CD4-positive, alpha-beta T cell treated with Interleukin-1 beta for 1 hour (primary cell): ENCODE measurements around the gene HPN.
"Not testable (repeated sequence)": the region's sequence is repeated elsewhere in the genome, so short reads cannot be mapped to it uniquely, and the experiment has no call there.

ENCODE experiments used
- DNase-seq, 2 donors: peaks; one replicate each; pipeline ENCODE4 v3.0.0-alpha.2; 2020 to 2022

Gene HPN

GRCh38 chr19:35009424-35010415 lies 31.8 kb upstream of the HPN start:
- DNase-seq = no peak

GRCh38 chr19:35011091-35011689 lies 30.3 kb upstream of the HPN start:
- peak; percentile 33 to 49 for DNase-seq

- DNase-seq = peak; percentile 27 to 34
Observed at GRCh38 chr19:35011737-35012682, 29.5 kb upstream of the HPN start.

- DNase-seq = peak; percentile 83 to 86
Observed at GRCh38 chr19:35013041-35013819, 28.3 kb upstream of the HPN start.

DNA sequence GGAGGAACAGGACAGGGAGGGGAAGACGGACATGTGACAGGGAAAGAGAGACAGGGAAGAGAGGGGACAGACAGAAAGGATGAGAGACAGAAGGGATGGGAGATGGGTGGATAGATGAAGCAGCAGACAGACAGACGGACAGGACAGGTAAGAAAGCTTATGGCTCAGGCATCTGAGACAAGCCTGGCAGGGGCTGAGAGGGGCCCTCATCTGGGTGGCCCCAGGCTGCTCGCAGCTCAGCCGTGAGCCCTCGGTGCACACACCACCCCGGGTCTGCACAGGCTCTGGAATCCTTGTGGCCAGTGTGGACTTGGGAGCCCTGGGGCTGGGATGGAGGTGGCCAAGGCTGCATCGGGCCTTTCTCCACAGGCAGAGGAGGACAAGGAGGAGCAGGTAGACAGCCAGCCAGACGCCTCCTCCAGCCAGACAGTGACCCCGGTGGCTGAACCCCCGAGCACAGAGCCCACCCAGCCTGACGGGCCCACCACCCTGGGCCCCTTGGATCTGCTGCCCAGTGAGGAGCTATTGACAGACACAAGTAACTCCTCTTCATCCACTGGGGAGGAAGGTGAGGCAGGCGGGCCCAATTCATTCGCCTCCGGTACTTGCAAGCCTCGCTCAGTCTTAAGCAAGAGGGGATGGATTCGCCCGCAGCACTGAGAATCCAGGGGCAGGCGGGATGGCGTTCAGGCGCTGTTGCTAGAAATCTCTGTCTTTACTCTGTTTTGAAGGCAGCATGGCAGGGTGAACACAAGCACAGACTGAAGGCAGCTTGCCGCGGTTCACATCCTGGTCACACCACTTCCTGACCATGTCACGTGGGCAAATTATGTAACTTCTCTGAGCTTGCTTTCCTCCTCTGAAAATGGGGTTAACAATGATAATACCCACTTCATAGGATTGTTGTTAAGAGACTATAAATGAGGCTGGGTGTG lies 27.4 kb upstream of the HPN start:
- DNase-seq = peak; percentile 79 to 80

DNA sequence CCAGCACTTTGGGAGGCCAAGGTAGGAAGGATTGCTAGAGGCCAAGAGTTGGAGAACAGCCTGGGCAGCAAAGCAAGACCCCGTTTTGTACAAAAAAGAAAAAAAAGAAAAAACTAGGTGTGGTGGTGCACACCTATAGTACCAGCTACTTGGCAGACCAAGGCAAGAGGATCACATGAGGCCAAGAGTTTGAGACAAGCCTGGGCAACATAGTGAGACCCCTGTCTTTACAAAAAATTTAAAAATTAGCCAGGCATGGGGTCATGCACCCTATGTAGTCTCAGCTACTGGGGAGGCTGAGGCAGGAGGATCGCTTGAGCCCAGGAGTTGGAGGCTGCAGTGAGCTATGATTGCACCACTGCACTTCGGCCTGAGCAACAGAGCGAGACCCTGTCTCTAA lies 26.7 kb upstream of the HPN start:
- not testable (repeated sequence) for DNase-seq

DNA sequence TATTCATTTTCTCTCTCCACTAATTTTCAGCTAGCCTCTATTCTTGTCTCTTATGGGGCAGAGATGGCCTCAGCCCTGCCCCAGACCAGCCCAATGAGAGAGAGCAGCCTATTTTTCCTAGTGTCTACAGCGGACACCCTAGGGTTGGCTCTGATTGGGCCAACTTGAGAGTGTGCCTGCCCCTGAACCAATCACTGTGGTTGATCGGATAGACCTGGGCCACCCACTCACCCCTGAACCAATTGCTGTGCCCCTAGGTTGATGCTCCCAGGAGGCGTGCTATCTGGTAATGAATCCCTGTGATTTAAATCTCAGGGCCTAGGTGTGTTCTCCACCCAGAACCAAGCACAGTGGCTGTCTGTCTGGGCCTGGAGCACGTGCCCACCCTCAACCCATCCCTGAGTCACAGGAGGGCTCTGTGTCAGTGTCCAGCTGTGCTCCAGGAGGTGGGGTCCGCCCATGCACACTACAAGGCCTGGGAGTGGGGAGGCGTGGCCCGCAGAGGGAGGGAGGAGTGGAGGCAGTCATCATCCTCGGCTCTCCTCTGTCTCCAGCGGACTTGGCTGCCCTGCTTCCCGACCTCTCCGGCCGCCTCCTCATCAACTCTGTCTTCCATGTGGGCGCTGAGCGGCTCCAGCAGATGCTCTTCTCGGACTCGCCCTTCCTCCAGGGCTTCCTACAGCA lies 26.1 kb upstream of the HPN start:
- DNase-seq = no peak

- no peak for DNase-seq
Observed at GRCh38 chr19:35015954-35016351, 25.6 kb upstream of the HPN start.

- DNase-seq = no peak
Observed at GRCh38 chr19:35017507-35017906, 24.0 kb upstream of the HPN start.

GRCh38 chr19:35018379-35018778 lies 23.1 kb upstream of the HPN start:
- no peak for DNase-seq

GRCh38 chr19:35019144-35019543 lies 22.4 kb upstream of the HPN start:
- DNase-seq = no peak

DNA sequence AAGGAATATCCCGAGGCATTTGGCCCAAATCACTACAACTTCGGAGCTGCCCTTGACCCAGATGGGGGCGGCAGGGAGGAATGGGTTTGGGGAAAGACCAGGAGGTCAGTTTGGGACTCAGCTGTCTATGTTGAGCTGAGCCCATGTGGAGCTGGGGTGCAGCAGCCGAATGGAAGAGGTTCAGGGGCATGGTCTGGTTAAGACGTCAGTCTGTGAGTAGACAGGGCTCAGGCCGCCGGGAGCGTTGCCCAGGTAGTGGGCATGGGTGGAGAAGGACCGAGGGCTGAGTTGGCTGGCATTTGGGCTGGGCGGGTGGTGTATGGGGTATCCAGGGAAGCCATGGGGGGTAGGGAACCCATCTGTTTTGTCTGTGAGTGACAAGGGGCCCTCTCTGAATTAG lies 20.5 kb upstream of the HPN start:
- no peak for DNase-seq

DNA sequence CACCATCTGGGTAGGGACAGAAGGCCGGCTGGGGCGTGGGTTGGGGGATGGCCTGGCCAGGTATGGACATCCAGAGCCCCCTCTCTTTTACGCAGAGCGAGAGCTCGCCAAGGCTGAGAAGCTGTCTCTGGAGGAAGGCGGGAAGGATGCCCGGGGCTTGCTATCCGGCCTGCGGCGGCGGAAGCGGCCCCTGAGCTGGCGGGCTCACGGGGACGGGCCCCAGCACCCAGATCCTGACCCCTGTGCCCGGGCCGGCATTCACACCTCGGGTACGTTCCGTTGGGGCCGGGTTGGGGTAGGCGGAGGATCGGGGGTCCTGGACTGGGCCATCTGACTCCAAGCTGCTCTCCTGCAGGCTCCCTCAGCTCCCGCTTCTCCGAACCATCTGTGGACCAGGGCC lies 19.9 kb upstream of the HPN start:
- DNase-seq = no peak

DNA sequence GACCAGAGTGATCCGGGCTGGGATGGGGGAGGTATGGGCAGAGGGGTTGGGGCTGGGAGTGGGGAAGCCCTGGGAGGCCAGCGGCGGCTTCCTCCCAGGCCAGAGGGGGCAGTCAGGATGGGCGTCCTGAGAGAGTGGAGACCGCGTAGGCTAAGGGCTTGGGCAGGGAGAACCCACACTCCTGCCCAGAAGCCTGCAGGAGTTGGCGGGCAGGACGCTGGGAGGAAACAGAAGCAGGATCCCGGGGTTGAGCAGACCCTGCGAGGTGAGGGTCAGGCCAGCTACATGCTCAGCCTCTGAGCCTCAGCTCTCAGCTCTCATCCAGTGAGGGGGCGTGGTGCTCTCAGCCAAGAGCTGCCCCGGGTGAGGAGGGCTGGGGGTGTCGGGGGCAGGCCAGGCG lies 19.1 kb upstream of the HPN start:
- DNase-seq = no peak

DNA sequence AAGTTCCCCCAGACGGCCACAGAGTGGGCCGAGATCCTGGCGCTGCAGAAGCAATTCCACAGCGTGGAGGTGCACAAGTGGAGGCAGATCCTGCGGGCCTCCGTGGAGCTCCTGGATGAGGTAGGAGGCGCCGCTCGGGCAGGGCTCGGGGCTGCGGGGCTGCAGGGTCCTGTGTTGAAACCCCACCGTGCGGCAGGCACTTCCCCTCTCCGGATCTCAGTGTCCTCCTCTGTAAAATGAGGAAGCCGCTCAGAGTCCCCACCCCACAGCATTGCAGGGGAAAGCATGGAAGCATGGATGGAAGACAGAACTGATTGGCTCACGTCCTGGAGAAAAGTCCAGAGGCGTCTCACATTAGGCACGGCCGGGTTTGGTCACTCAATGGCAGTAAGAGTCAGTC lies 18.1 kb upstream of the HPN start:
- no peak for DNase-seq

DNA sequence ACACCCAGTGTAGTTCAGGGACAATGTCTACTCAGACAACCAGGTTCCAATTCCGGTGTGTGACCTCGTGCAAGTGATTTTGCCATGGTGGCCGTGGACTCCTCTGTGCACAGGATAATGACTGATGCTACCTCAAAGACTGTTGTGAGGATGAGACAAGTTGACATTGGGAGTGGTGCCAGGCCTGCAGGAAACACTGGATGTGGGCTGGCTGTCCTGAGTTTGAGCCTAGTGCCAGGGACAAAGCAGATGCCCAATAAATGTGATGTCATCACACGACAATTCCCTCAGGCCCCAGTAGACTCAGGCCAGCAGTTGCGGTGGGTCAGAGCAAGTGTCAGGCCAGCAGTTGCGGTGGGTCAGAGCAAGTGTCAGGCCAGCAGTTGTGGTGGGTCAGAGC lies 17.4 kb upstream of the HPN start:
- no peak for DNase-seq

GRCh38 chr19:35025969-35026368 lies 15.6 kb upstream of the HPN start:
- DNase-seq = no peak

DNA sequence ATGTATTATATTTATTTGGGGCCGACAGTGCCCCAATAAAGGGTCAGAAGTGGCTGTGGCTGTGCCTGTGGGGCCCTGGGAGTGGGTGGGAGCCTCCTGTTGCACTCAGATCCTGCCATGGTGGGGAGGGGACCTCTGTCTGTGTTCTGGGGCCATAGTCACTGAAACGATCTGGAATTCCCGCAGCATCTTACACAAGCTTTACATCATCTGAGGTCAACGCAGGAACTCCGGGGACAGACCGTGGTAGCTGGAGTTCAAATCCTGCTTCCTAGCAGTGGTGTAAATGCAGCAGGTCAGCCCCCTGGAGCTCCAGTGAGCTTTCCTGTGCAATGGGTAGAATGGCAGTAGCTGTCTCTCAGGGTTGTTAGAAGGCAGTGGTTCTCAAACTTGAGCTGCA lies 15.1 kb upstream of the HPN start:
- DNase-seq = no peak

DNA sequence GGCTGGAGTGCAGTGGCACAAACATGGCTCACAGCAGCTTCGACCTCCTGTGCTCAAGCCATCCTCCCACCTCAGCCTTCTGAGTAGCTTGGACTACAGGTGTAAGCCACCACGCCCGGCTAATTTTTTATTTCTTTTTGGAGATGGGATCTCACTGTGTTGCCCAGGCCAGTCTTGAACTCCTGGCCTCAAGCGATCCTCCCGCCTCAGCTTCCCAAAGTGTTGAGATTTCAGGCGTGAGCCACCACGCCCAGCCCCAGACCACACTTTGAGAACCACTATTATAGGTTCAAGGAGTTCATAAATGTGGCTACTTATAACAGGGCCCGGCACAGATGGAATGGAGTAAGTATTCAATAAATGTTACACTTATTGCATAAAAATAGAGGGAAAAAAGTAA lies 14.5 kb upstream of the HPN start:
- no peak for DNase-seq

- DNase-seq = no peak
Observed at GRCh38 chr19:35027851-35028599, 13.5 kb upstream of the HPN start.
